GM12865 (cell line): ENCODE measurements around the gene ZNF679.
"Not testable (repeated sequence)": the region's sequence is repeated elsewhere in the genome, so short reads cannot be mapped to it uniquely, and the experiment has no call there.

ENCODE experiments used
- DNase-seq: peaks from one replicate; pipeline ENCODE4 v3.0.0; 2010; ENCODE audit warnings: low read depth
- H3K4me3 ChIP-seq: 2 replicates; pipeline ENCODE4 v1.5.1; 2011; ENCODE audit warnings: mild to moderate bottlenecking, low read depth, low read length, control low read depth
- CTCF ChIP-seq: IDR thresholded peaks from 2 replicates; pipeline ENCODE4 v1.5.1; 2011; ENCODE audit warnings: low read length, control low read depth, low read depth, inconsistent platforms; ENCODE audit not compliant: insufficient read depth; ENCODE audit errors: missing control alignments

The ZNF679 gene

GRCh38 chr7:64312826-64313225 lies 84.6 kb downstream of the ZNF679 start:
- TF ChIP-seq CTCF = no peak
- DNase-seq = no peak
- no peak overlapping the region for H3K4me3 ChIP-seq

- no peak for TF ChIP-seq CTCF
- DNase-seq = peak; percentile 89
- peak within 1 kb of the TSS; percentile 82 for H3K4me3 ChIP-seq
Measured at GRCh38 chr7:64313740-64314491, 85.6 kb downstream of the ZNF679 start, which contains the start of gene ZNF736. ZNF736 (plus strand) TSS chr7:64313961; CDS start chr7:64314151, 190 bp downstream.

GRCh38 chr7:64314566-64314965 lies 86.3 kb downstream of the ZNF679 start:
- H3K4me3 ChIP-seq = peak overlapping the region; percentile 82
- DNase-seq = no peak
- TF ChIP-seq CTCF = no peak

GRCh38 chr7:64316031-64316742 lies 87.9 kb downstream of the ZNF679 start:
- H3K4me3 ChIP-seq, DNase-seq: not testable (repeated sequence)
